GM23338 (cell line): ENCODE results near the gene RHOH.

Source experiments
- CTCF ChIP-seq, 2 experiments: fragments of 200-600 bp in 1 of 2; sonication (generic) in 1 of 2; conservative IDR thresholded peaks; 2 replicates each; pipeline versions ENCODE4 v1.5.1 to v1.6.1; 2016 to 2017; ENCODE audit warnings: antibody characterized with exemption in 2 of 2, low read depth in 2 of 2, mild to moderate bottlenecking in 2 of 2, moderate library complexity in 1 of 2
- EZH2 ChIP-seq: fragments of 200-600 bp; sonication (generic); IDR thresholded peaks from one replicate; pipeline ENCODE4 v1.8.0; 2017; ENCODE audit warnings: antibody characterized with exemption, mild to moderate bottlenecking, low read depth; ENCODE audit not compliant: unreplicated experiment
- TF ChIP-seq, protein P1 (sequence below): IDR thresholded peaks from one replicate; pipeline ENCODE4 v1.6.1; 2018; ENCODE audit warnings: antibody characterized with exemption; ENCODE audit not compliant: unreplicated experiment

DNA sequence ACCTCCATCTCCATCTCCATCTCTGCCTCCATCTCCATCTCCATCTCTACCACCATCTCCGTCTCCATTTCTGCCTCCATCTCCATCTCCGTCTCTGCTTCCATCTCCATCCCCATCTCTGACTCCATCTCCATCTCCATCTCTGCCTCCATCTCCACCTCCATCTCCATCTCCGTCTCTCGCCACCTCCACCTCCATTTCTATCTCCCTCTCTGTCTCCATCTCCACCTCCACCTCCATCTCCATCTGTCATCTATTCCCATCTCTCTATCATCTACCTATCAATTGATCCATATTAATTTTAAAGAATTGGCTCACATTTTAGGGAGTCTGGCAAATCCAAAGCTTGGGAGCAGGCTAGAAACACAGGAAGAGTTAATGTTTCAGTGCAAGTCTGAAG, 98.7 kb downstream of the RHOH start:
- TF ChIP-seq EZH2 = no peak
- TF ChIP-seq, protein P1, sequence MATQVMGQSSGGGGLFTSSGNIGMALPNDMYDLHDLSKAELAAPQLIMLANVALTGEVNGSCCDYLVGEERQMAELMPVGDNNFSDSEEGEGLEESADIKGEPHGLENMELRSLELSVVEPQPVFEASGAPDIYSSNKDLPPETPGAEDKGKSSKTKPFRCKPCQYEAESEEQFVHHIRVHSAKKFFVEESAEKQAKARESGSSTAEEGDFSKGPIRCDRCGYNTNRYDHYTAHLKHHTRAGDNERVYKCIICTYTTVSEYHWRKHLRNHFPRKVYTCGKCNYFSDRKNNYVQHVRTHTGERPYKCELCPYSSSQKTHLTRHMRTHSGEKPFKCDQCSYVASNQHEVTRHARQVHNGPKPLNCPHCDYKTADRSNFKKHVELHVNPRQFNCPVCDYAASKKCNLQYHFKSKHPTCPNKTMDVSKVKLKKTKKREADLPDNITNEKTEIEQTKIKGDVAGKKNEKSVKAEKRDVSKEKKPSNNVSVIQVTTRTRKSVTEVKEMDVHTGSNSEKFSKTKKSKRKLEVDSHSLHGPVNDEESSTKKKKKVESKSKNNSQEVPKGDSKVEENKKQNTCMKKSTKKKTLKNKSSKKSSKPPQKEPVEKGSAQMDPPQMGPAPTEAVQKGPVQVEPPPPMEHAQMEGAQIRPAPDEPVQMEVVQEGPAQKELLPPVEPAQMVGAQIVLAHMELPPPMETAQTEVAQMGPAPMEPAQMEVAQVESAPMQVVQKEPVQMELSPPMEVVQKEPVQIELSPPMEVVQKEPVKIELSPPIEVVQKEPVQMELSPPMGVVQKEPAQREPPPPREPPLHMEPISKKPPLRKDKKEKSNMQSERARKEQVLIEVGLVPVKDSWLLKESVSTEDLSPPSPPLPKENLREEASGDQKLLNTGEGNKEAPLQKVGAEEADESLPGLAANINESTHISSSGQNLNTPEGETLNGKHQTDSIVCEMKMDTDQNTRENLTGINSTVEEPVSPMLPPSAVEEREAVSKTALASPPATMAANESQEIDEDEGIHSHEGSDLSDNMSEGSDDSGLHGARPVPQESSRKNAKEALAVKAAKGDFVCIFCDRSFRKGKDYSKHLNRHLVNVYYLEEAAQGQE = no peak
- TF ChIP-seq CTCF (conservative IDR thresholded peaks at IDR 0.05; ENCODE audit: low read depth in 2 of 2) = no peak
